Stimulated activated CD8-positive, alpha-beta memory T cell treated with anti-CD3 and anti-CD28 coated beads, Interleukin-4, amount 100 ng/mL, for 48 hours (primary cell): ENCODE data around the gene FYB1.

Experiments used
- DNase-seq: peaks from one replicate; pipeline ENCODE4 v3.0.0-alpha.2; 2020

FYB1 gene

GRCh38 chr5:39115644-39116343 is 103.6 kb downstream of the FYB1 start:
- no peak for DNase-seq

GRCh38 chr5:39114155-39114554 is 105.2 kb downstream of the FYB1 start:
- DNase-seq, result no peak

- DNase-seq, result no peak
Measured at GRCh38 chr5:39113354-39113953, 105.9 kb downstream of the FYB1 start.

GRCh38 chr5:39109606-39110005 is 109.8 kb downstream of the FYB1 start:
- no peak for DNase-seq

GRCh38 chr5:39108987-39109386 is 110.4 kb downstream of the FYB1 start:
- no peak for DNase-seq

- no peak for DNase-seq
Measured at GRCh38 chr5:39107350-39107749, 112.0 kb downstream of the FYB1 start.

GRCh38 chr5:39106322-39106721 is 113.0 kb downstream of the FYB1 start:
- no peak for DNase-seq

- no peak for DNase-seq
Measured at GRCh38 chr5:39104221-39104620, 115.1 kb downstream of the FYB1 start.

GRCh38 chr5:39102684-39103155 is 116.6 kb downstream of the FYB1 start:
- no peak for DNase-seq

GRCh38 chr5:39100851-39101396 is 118.4 kb downstream of the FYB1 start:
- DNase-seq, result no peak

GRCh38 chr5:39100301-39100850 is 119.0 kb downstream of the FYB1 start:
- no peak for DNase-seq

- DNase-seq, result no peak
Measured at GRCh38 chr5:39099831-39100230, 119.5 kb downstream of the FYB1 start.

GRCh38 chr5:39093352-39093751 is 126.0 kb downstream of the FYB1 start:
- no peak for DNase-seq

GRCh38 chr5:39092581-39093351 is 126.6 kb downstream of the FYB1 start:
- no peak for DNase-seq

GRCh38 chr5:39091940-39092580 is 127.3 kb downstream of the FYB1 start:
- DNase-seq, result no peak

- no peak for DNase-seq
Measured at GRCh38 chr5:39083968-39084367, 135.4 kb downstream of the FYB1 start.

GRCh38 chr5:39082995-39083394 is 136.4 kb downstream of the FYB1 start:
- no peak for DNase-seq

- DNase-seq, result peak; percentile 42
Measured at GRCh38 chr5:39080597-39081204, 138.7 kb downstream of the FYB1 start.

- no peak for DNase-seq
Measured at GRCh38 chr5:39080168-39080567, 139.2 kb downstream of the FYB1 start.

- DNase-seq, result no peak
Measured at GRCh38 chr5:39079147-39079546, 140.2 kb downstream of the FYB1 start.

- DNase-seq, result no peak
Measured at GRCh38 chr5:39076757-39077728, 142.3 kb downstream of the FYB1 start.
